GM15510 (cell line): ENCODE data around the gene CCR5.

Experiments used
- POLR2A ChIP-seq: IDR thresholded peaks from 3 replicates; pipeline ENCODE4 v1.6.1; 2011; ENCODE audit warnings: borderline replicate concordance; ENCODE audit not compliant: insufficient read length; ENCODE audit errors: extremely low read depth

Gene CCR5

GRCh38 chr3:46371519-46372340 lies 984 bp downstream of the CCR5 start:
- TF ChIP-seq POLR2A, result no peak

- no peak for TF ChIP-seq POLR2A
These were observed 2.0 kb downstream of the CCR5 start for GRCh38 chr3:46372492-46373359.

GRCh38 chr3:46374755-46375154 lies 4.0 kb downstream of the CCR5 start:
- no peak for TF ChIP-seq POLR2A

GRCh38 chr3:46375218-46375617 lies 4.5 kb downstream of the CCR5 start:
- no peak for TF ChIP-seq POLR2A

- no peak for TF ChIP-seq POLR2A
These were observed 5.1 kb downstream of the CCR5 start for GRCh38 chr3:46375814-46376213.

- TF ChIP-seq POLR2A, result no peak
These were observed 7.7 kb downstream of the CCR5 start for GRCh38 chr3:46378426-46378942.

- no peak for TF ChIP-seq POLR2A
These were observed 9.9 kb downstream of the CCR5 start for GRCh38 chr3:46380471-46381221.

GRCh38 chr3:46381625-46382024 lies 10.9 kb downstream of the CCR5 start:
- TF ChIP-seq POLR2A, result no peak

- no peak for TF ChIP-seq POLR2A
These were observed 12.6 kb downstream of the CCR5 start for GRCh38 chr3:46383211-46383950.

GRCh38 chr3:46383951-46384330 lies 13.2 kb downstream of the CCR5 start:
- no peak for TF ChIP-seq POLR2A

GRCh38 chr3:46386205-46386604 lies 15.5 kb downstream of the CCR5 start:
- TF ChIP-seq POLR2A, result no peak

GRCh38 chr3:46389306-46389705 lies 18.6 kb downstream of the CCR5 start:
- TF ChIP-seq POLR2A, result no peak

- no peak for TF ChIP-seq POLR2A
These were observed 22.3 kb downstream of the CCR5 start for GRCh38 chr3:46393011-46393410.
